ENCODE data around the gene MUC21. TPM values are rescaled to one million over a fixed set of nuclear protein-coding genes. Genes with fewer than 3 reads are reported as not detected.

MUC21 gene
- total RNA-seq, 6 experiments from 2014 or later = not detected

GRCh38 chr6:31025595-31025994 is 42.1 kb downstream of the MUC21 start:
- Mint-ChIP-seq H3K36me3 (ENCODE audit: low read depth) (no peaks in the 10 kb centered on the region), H3K4me3 (no peak overlapping the region), H3K9me3 (no peaks in the 10 kb centered on the region; the same call in 1 of the 2 replicates), H3K27me3 (ENCODE audit: insufficient read depth) (peaks cover 44% of the 10 kb centered on the region), H3K4me1 (ENCODE audit: low read depth) (no peaks in the 10 kb centered on the region), H3K27ac (no peak overlapping the region)
- DNase-seq = no peak
- no peak for TF ChIP-seq CTCF (IDR thresholded peaks at IDR 0.05)

GRCh38 chr6:31031095-31031494 is 47.6 kb downstream of the MUC21 start:
- Mint-ChIP-seq H3K4me3 (no peak overlapping the region), H3K36me3 (ENCODE audit: low read depth) (no peaks in the 10 kb centered on the region), H3K27ac (no peak overlapping the region), H3K9me3 (no peaks in the 10 kb centered on the region), H3K27me3 (ENCODE audit: insufficient read depth) (peaks cover 36% of the 10 kb centered on the region), H3K4me1 (ENCODE audit: low read depth) (no peaks in the 10 kb centered on the region)
- no peak for TF ChIP-seq CTCF (IDR thresholded peaks at IDR 0.05)
- no peak for DNase-seq

GRCh38 chr6:31033075-31033474 is 49.6 kb downstream of the MUC21 start:
- no peaks in the 10 kb centered on the region for H3K9me3 Mint-ChIP-seq

GRCh38 chr6:31035862-31036497 is 52.5 kb downstream of the MUC21 start:
- H3K36me3 Mint-ChIP-seq (ENCODE audit: low read depth) = no peaks in the 10 kb centered on the region
- peaks cover 23% of the 10 kb centered on the region for H3K27me3 Mint-ChIP-seq (ENCODE audit: insufficient read depth)
- H3K9me3 Mint-ChIP-seq = no peaks in the 10 kb centered on the region
- H3K4me3 Mint-ChIP-seq = no peak overlapping the region
- no peak for TF ChIP-seq CTCF (IDR thresholded peaks at IDR 0.05)
- DNase-seq = no peak
- H3K27ac Mint-ChIP-seq = no peak overlapping the region
- peaks cover 19% of the 10 kb centered on the region for H3K4me1 Mint-ChIP-seq (ENCODE audit: low read depth)

More at GRCh38 chr6:31033075-31033474, 49.6 kb downstream of the MUC21 start:
- no peak for TF ChIP-seq CTCF (IDR thresholded peaks at IDR 0.05)
- DNase-seq = no peak
- H3K4me3 Mint-ChIP-seq = no peak overlapping the region
- H3K36me3 Mint-ChIP-seq (ENCODE audit: low read depth) = no peaks in the 10 kb centered on the region
- H3K27me3 Mint-ChIP-seq (ENCODE audit: insufficient read depth) = peaks cover 32% of the 10 kb centered on the region
- H3K27ac Mint-ChIP-seq = no peak overlapping the region
- peaks cover 17% of the 10 kb centered on the region for H3K4me1 Mint-ChIP-seq (ENCODE audit: low read depth)

GRCh38 chr6:31037169-31037568 is 53.7 kb downstream of the MUC21 start:
- Mint-ChIP-seq H3K27ac (no peak overlapping the region), H3K36me3 (ENCODE audit: low read depth) (no peaks in the 10 kb centered on the region), H3K9me3 (no peaks in the 10 kb centered on the region), H3K4me3 (no peak overlapping the region), H3K4me1 (ENCODE audit: low read depth) (peaks cover 19% of the 10 kb centered on the region), H3K27me3 (ENCODE audit: insufficient read depth) (peaks cover 21% of the 10 kb centered on the region)
- TF ChIP-seq CTCF (IDR thresholded peaks at IDR 0.05) = no peak
- no peak for DNase-seq
